Measurements from ENCODE around the gene AKAP12. TPM values are rescaled to one million over a fixed set of nuclear protein-coding genes. Genes with fewer than 3 reads are reported as not detected.
"Not testable (repeated sequence)": the region's sequence is repeated elsewhere in the genome, so short reads cannot be mapped to it uniquely, and the experiment has no call there.

AKAP12 gene
- total RNA-seq, 1 donor from 2014 or later: 40.8 TPM

DNA sequence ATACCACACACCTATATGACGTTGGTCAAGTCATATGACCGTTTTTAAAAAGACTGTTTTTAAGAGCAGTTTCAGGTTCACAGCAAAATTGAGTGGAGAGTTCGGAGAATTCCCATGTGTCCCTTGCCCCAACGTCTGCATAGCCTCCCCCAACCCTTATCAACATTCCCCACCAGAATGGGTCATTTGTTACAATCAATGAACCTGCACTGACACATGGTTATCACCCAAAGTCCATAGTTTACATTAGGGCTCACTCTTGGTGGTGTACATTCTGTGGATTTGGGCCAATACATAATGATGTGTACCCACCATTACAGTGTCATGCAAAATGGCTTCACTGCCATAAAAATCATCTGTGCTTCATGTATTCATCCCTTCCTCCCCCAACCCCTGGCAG, 99.6 kb downstream of the AKAP12 start:
- H3K36me3 ChIP-seq: no peaks in the 10 kb centered on the region
- no peaks in the 10 kb centered on the region for H3K4me1 ChIP-seq
- H3K9me3 ChIP-seq: no peaks in the 10 kb centered on the region
- no peaks in the 10 kb centered on the region for H3K27me3 ChIP-seq
- ATAC-seq: no peak
- TF ChIP-seq, protein P1, sequence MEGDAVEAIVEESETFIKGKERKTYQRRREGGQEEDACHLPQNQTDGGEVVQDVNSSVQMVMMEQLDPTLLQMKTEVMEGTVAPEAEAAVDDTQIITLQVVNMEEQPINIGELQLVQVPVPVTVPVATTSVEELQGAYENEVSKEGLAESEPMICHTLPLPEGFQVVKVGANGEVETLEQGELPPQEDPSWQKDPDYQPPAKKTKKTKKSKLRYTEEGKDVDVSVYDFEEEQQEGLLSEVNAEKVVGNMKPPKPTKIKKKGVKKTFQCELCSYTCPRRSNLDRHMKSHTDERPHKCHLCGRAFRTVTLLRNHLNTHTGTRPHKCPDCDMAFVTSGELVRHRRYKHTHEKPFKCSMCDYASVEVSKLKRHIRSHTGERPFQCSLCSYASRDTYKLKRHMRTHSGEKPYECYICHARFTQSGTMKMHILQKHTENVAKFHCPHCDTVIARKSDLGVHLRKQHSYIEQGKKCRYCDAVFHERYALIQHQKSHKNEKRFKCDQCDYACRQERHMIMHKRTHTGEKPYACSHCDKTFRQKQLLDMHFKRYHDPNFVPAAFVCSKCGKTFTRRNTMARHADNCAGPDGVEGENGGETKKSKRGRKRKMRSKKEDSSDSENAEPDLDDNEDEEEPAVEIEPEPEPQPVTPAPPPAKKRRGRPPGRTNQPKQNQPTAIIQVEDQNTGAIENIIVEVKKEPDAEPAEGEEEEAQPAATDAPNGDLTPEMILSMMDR (IDR thresholded peaks at IDR 0.05): no peak
- no peak for DNase-seq
- intact Hi-C loops (cut with DNase I): no loop called here
- H3K4me3 ChIP-seq: no peak overlapping the region
- H3K27ac ChIP-seq: no peak overlapping the region

DNA sequence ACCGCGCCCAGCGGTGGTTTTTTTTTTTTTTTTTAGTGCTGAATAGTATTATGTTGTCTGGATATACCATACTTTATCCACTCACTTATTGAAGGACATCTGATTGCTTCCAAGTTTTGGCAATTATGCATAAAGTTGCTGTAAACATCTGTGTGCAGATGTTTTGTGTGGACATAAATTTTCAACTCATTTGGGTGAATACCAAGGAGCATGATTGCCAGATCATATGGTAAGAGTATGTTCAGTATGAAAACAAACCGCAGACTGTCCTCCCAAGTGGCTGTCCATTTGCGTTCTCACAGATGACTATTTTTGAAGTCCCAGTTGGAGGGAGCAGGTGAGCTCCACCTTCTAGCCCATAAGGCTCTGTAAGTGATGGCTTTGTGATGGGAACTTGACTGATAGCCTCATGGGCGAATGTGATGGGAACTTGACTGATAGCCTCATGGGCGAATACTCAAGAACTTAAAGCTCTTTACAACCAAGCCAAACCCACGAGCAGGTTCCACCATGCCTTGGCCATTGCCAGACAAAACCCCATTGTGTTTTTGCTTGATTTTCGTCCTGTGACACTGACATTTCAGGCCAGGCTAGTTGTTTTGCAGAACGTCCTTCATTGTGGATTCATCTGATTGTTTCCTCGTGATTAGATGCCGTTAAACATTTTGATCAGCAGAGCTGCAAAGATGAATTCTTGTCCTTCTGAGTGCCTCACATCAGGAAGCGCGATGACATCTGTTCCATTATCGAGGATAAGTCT, 100.6 kb downstream of the AKAP12 start:
- no peak overlapping the region for H3K4me3 ChIP-seq
- no peaks in the 10 kb centered on the region for H3K36me3 ChIP-seq
- TF ChIP-seq, protein P1 (IDR thresholded peaks at IDR 0.05): no peak
- no peaks in the 10 kb centered on the region for H3K27me3 ChIP-seq
- no peaks in the 10 kb centered on the region for H3K9me3 ChIP-seq
- DNase-seq (no peak), ATAC-seq (no peak)
- no peaks in the 10 kb centered on the region for H3K4me1 ChIP-seq
- no peak overlapping the region for H3K27ac ChIP-seq
- intact Hi-C loops (cut with DNase I): no loop called here

- intact Hi-C loops (cut with DNase I): no loop called here
- DNase-seq (no peak), ATAC-seq (peak; percentile 27)
- no peaks in the 10 kb centered on the region for H3K36me3 ChIP-seq
- no peaks in the 10 kb centered on the region for H3K27me3 ChIP-seq
- H3K4me3 ChIP-seq: no peak overlapping the region
- no peaks in the 10 kb centered on the region for H3K4me1 ChIP-seq
- TF ChIP-seq, protein P1 (IDR thresholded peaks at IDR 0.05): no peak
- H3K27ac ChIP-seq: no peak overlapping the region
- H3K9me3 ChIP-seq: no peaks in the 10 kb centered on the region
Measured at GRCh38 chr6:151341476-151342195, 101.9 kb downstream of the AKAP12 start.

DNA sequence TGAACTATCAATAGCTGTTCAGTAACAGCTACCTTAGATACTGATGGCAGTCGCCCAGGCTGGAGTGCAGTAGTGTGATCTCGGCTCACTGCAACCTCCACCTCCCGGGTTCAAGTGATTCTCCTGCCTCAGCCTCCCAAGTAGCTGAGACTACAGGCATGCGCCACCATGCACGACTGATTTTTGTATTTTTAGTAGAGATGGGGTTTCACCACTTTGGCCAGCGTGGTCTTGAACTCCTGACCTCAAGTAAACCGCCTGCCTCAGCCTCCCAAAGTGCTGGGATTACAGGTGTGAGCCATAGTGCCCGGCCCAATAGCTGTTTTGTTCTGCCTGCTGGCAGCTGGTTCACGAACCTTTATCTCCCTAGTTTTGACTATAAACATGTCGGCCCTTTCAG, 103.0 kb downstream of the AKAP12 start:
- DNase-seq, ATAC-seq, H3K4me3 ChIP-seq: not testable (repeated sequence)

DNA sequence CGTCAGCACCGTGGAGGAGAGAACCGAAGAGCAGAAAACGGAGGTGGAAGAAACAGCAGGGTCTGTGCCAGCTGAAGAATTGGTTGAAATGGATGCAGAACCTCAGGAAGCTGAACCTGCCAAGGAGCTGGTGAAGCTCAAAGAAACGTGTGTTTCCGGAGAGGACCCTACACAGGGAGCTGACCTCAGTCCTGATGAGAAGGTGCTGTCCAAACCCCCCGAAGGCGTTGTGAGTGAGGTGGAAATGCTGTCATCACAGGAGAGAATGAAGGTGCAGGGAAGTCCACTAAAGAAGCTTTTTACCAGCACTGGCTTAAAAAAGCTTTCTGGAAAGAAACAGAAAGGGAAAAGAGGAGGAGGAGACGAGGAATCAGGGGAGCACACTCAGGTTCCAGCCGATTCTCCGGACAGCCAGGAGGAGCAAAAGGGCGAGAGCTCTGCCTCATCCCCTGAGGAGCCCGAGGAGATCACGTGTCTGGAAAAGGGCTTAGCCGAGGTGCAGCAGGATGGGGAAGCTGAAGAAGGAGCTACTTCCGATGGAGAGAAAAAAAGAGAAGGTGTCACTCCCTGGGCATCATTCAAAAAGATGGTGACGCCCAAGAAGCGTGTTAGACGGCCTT, 110.0 kb downstream of the AKAP12 start:
- no peaks in the 10 kb centered on the region for H3K4me1 ChIP-seq
- H3K4me3 ChIP-seq: no peak overlapping the region
- TF ChIP-seq, protein P1 (IDR thresholded peaks at IDR 0.05): no peak
- H3K9me3 ChIP-seq: no peaks in the 10 kb centered on the region
- ATAC-seq: no peak
- no peak overlapping the region for H3K27ac ChIP-seq
- peaks cover 8% of the 10 kb centered on the region for H3K36me3 ChIP-seq
- intact Hi-C loops (cut with DNase I): no loop called here
- H3K27me3 ChIP-seq: no peaks in the 10 kb centered on the region
- no peak for DNase-seq

More for the DNA sequence above, 103.0 kb downstream of the AKAP12 start:
- H3K9me3 ChIP-seq; H3K36me3 ChIP-seq; H3K27ac ChIP-seq; H3K4me1 ChIP-seq; intact Hi-C loops (cut with DNase I); H3K27me3 ChIP-seq: not testable (repeated sequence)
